Activated T-cell treated with anti-CD3 and anti-CD28 coated beads, Interleukin-2, amount 50 U/mL, for 4 hours (primary cell): ENCODE results near the gene ULK4. TPM values are rescaled to one million over a fixed set of nuclear protein-coding genes. Genes with fewer than 3 reads are reported as not detected.
"Not testable (repeated sequence)": the region's sequence is repeated elsewhere in the genome, so short reads cannot be mapped to it uniquely, and the experiment has no call there.

ENCODE experiments used
- ATAC-seq, 2 donors: fragments of 200-7000 bp; cut with Tn5 transposase; one replicate each; pipeline ENCODE4 v1.10.0; 2021
- DNase-seq: peaks from one replicate; pipeline ENCODE4 v3.0.0-alpha.2; 2020
- H3K27me3 Mint-ChIP-seq: one replicate; pipeline ENCODE4 v1.8.0; 2021; ENCODE audit warnings: low read depth, mixed read lengths
- H3K36me3 Mint-ChIP-seq: one replicate; pipeline ENCODE4 v1.8.0; 2022; ENCODE audit warnings: mixed read lengths; ENCODE audit not compliant: insufficient read depth
- H3K4me1 Mint-ChIP-seq: one replicate; pipeline ENCODE4 v1.8.0; 2021; ENCODE audit warnings: low read depth, mixed read lengths
- H3K4me3 Mint-ChIP-seq: one replicate; pipeline ENCODE4 v1.8.0; 2021; ENCODE audit warnings: mild to moderate bottlenecking, moderate library complexity, mixed read lengths
- H3K9me3 Mint-ChIP-seq: one replicate; pipeline ENCODE4 v1.8.0; 2021; ENCODE audit warnings: mixed read lengths
- total RNA-seq, 3 donors: library from RNA; stranded (reverse); gene quantifications; one replicate each; pipeline ENCODE4 v1.2.1, GENCODE V29; 2021

The ULK4 gene
- total RNA-seq, 3 donors from 2014 or later: 7.3 to 8.8 (median 8.2) TPM

DNA sequence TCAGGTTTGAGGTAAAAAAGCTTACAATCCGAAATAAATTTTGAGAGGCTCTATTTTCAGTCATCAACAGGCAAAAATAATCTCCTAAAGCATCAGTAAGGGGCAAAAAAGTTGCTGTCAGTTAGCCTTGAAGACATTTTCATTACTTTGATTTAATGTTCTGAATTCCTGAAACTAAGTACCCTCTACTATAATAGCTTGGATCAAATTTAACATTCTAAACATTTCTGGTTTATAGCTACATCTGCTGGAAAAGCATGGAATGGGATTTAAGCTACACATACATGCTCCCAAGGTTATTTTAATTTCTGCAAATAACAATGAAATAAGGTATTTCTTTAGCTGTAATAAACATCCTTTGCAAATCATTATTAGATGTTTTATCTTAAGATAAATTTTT lies 245.4 kb downstream of the ULK4 start:
- no peaks in the 10 kb centered on the region for H3K9me3 Mint-ChIP-seq
- no peak overlapping the region for H3K4me3 Mint-ChIP-seq
- H3K27me3 Mint-ChIP-seq: no peaks in the 10 kb centered on the region
- DNase-seq (no peak), ATAC-seq (no peak)
- peaks cover 7% of the 10 kb centered on the region for H3K36me3 Mint-ChIP-seq
- no peaks in the 10 kb centered on the region for H3K4me1 Mint-ChIP-seq

- Mint-ChIP-seq H3K9me3 (no peaks in the 10 kb centered on the region), H3K4me3 (no peak overlapping the region), H3K27me3 (no peaks in the 10 kb centered on the region), H3K4me1 (no peaks in the 10 kb centered on the region), H3K36me3 (peaks cover 13% of the 10 kb centered on the region)
- no peak for ATAC-seq
- DNase-seq: no peak
These were observed 246.5 kb downstream of the ULK4 start for GRCh38 chr3:41715376-41715775.

DNA sequence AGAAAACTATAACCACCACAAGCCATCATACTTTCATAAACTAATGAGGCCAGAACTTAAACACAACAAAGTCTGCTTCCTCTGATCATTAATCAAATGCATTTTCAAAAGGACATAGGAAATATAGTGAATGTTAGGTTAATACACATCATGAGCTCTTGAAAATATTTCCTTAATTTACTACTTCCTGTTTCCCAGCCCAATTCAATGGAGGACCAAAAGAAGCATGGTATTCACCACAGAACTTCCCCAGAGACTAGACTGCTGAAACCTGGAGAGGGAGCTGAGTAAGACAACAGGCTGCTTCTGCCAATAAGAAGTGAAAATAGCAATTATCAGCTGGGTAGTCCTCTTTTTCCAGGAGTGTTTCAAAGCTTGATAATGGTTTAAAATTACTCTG lies 250.3 kb downstream of the ULK4 start:
- no peak for DNase-seq
- Mint-ChIP-seq H3K9me3 (no peaks in the 10 kb centered on the region), H3K36me3 (peaks cover 26% of the 10 kb centered on the region), H3K27me3 (no peaks in the 10 kb centered on the region), H3K4me3 (no peak overlapping the region), H3K4me1 (no peaks in the 10 kb centered on the region)
- ATAC-seq: no peak

- no peaks in the 10 kb centered on the region for H3K9me3 Mint-ChIP-seq
- peaks cover 26% of the 10 kb centered on the region for H3K36me3 Mint-ChIP-seq
- H3K27me3 Mint-ChIP-seq: no peaks in the 10 kb centered on the region
- ATAC-seq (no peak), DNase-seq (no peak)
- H3K4me1 Mint-ChIP-seq: no peaks in the 10 kb centered on the region
- H3K4me3 Mint-ChIP-seq: no peak overlapping the region
These were observed 251.1 kb downstream of the ULK4 start for GRCh38 chr3:41710646-41711388.

DNA sequence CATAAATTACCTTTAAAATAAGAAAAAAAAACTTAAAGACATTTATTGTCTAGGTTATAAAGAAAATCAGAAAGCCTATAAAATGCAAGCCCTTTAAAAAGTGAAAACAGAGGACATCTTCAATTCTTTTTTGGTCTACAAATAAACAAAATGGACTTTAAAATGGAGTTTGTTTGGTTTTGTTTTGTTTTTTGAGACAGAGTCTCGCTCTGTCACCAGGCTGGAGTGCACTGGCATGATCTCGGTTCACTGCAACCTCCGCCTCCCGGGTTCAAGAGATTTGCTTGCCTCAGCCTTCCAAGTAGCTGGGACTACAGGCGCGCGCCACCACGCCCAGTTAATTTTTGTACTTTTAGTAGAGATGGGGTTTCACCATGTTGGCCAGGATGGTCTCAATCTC lies 252.7 kb downstream of the ULK4 start:
- not testable (repeated sequence) for DNase-seq, H3K9me3 Mint-ChIP-seq, H3K4me1 Mint-ChIP-seq, H3K27me3 Mint-ChIP-seq, H3K4me3 Mint-ChIP-seq, ATAC-seq
- H3K36me3 Mint-ChIP-seq: peaks cover 29% of the 10 kb centered on the region

- ATAC-seq (no peak), DNase-seq (no peak)
- no peak overlapping the region for H3K4me3 Mint-ChIP-seq
- H3K27me3 Mint-ChIP-seq: no peaks in the 10 kb centered on the region
- H3K36me3 Mint-ChIP-seq: peaks cover 28% of the 10 kb centered on the region
- no peaks in the 10 kb centered on the region for H3K9me3 Mint-ChIP-seq
- H3K4me1 Mint-ChIP-seq: no peaks in the 10 kb centered on the region
These were observed 253.7 kb downstream of the ULK4 start for GRCh38 chr3:41708176-41708575.

GRCh38 chr3:41705893-41706292 lies 256.0 kb downstream of the ULK4 start:
- Mint-ChIP-seq H3K4me1 (no peaks in the 10 kb centered on the region), H3K9me3 (no peaks in the 10 kb centered on the region), H3K36me3 (peaks cover 30% of the 10 kb centered on the region), H3K27me3 (no peaks in the 10 kb centered on the region), H3K4me3 (no peak overlapping the region)
- DNase-seq (no peak), ATAC-seq (no peak)

- H3K4me1 Mint-ChIP-seq: no peaks in the 10 kb centered on the region
- H3K27me3 Mint-ChIP-seq: no peaks in the 10 kb centered on the region
- H3K9me3 Mint-ChIP-seq: no peaks in the 10 kb centered on the region
- peaks cover 21% of the 10 kb centered on the region for H3K36me3 Mint-ChIP-seq
- DNase-seq: no peak
- no peak overlapping the region for H3K4me3 Mint-ChIP-seq
- no peak for ATAC-seq
These were observed 260.7 kb downstream of the ULK4 start for GRCh38 chr3:41701191-41701698.

- H3K4me1 Mint-ChIP-seq: no peaks in the 10 kb centered on the region
- no peak for ATAC-seq
- DNase-seq: no peak
- no peaks in the 10 kb centered on the region for H3K27me3 Mint-ChIP-seq
- peaks cover 23% of the 10 kb centered on the region for H3K36me3 Mint-ChIP-seq
- H3K9me3 Mint-ChIP-seq: no peaks in the 10 kb centered on the region
- no peak overlapping the region for H3K4me3 Mint-ChIP-seq
These were observed 261.7 kb downstream of the ULK4 start for GRCh38 chr3:41700155-41700554.

- no peak for ATAC-seq
- no peaks in the 10 kb centered on the region for H3K9me3 Mint-ChIP-seq
- H3K36me3 Mint-ChIP-seq: peaks cover 24% of the 10 kb centered on the region
- H3K27me3 Mint-ChIP-seq: no peaks in the 10 kb centered on the region
- H3K4me3 Mint-ChIP-seq: no peak overlapping the region
- no peaks in the 10 kb centered on the region for H3K4me1 Mint-ChIP-seq
- no peak for DNase-seq
These were observed 263.0 kb downstream of the ULK4 start for GRCh38 chr3:41698898-41699297.

- H3K27me3 Mint-ChIP-seq: no peaks in the 10 kb centered on the region
- ATAC-seq: no peak
- no peaks in the 10 kb centered on the region for H3K9me3 Mint-ChIP-seq
- no peak for DNase-seq
- H3K4me3 Mint-ChIP-seq: no peak overlapping the region
- peaks cover 30% of the 10 kb centered on the region for H3K36me3 Mint-ChIP-seq
- H3K4me1 Mint-ChIP-seq: no peaks in the 10 kb centered on the region
These were observed 264.2 kb downstream of the ULK4 start for GRCh38 chr3:41697702-41698101.

- DNase-seq, H3K27me3 Mint-ChIP-seq, H3K9me3 Mint-ChIP-seq, ATAC-seq, H3K4me1 Mint-ChIP-seq, H3K4me3 Mint-ChIP-seq: not testable (repeated sequence)
- peaks cover 27% of the 10 kb centered on the region for H3K36me3 Mint-ChIP-seq
These were observed 266.1 kb downstream of the ULK4 start for GRCh38 chr3:41695806-41696205.

GRCh38 chr3:41693799-41694198 lies 268.1 kb downstream of the ULK4 start:
- ATAC-seq (no peak), DNase-seq (no peak)
- H3K4me1 Mint-ChIP-seq: peaks cover 2% of the 10 kb centered on the region
- H3K9me3 Mint-ChIP-seq: peaks cover 4% of the 10 kb centered on the region
- peaks cover 29% of the 10 kb centered on the region for H3K36me3 Mint-ChIP-seq
- H3K4me3 Mint-ChIP-seq: no peak overlapping the region
- H3K27me3 Mint-ChIP-seq: no peaks in the 10 kb centered on the region

GRCh38 chr3:41690766-41691563 lies 270.9 kb downstream of the ULK4 start:
- Mint-ChIP-seq H3K4me3 (no peak overlapping the region), H3K4me1 (peaks cover 2% of the 10 kb centered on the region), H3K9me3 (peaks cover 4% of the 10 kb centered on the region), H3K27me3 (no peaks in the 10 kb centered on the region), H3K36me3 (peaks cover 28% of the 10 kb centered on the region)
- ATAC-seq: no peak
- no peak for DNase-seq
